ENCODE data around the gene PRSS21.

PRSS21 gene

GRCh38 chr16:2835638-2836493 lies 18.8 kb downstream of the PRSS21 start (continued):
- TF ChIP-seq ZNF629 (tag by site-specific recombination; IDR thresholded peaks at IDR 0.05) (peak; percentile 86), ZNF530 (tag by site-specific recombination; IDR thresholded peaks at IDR 0.05; ENCODE audit: low read depth) (no peak), SP3 (tag by site-specific recombination; IDR thresholded peaks at IDR 0.05) (peak; percentile 43), GLIS1 (tag by site-specific recombination; IDR thresholded peaks at IDR 0.05) (peak; percentile 27; the same call in 1 of the 2 replicates), PRDM10 (tag by site-specific recombination; IDR thresholded peaks at IDR 0.05) (peak; percentile 64), ZNF626 (tag by site-specific recombination; IDR thresholded peaks at IDR 0.05) (no peak), GLIS2 (tag by site-specific recombination; IDR thresholded peaks at IDR 0.05) (no peak), ZNF398 (tag by site-specific recombination; IDR thresholded peaks at IDR 0.05) (peak; percentile 65), BCL11B (tag by site-specific recombination; IDR thresholded peaks at IDR 0.05; ENCODE audit: low read depth) (no peak), ZNF354C (tag by site-specific recombination; IDR thresholded peaks at IDR 0.05; ENCODE audit: borderline replicate concordance, low read depth) (no peak), ZBTB44 (tag by site-specific recombination; IDR thresholded peaks at IDR 0.05) (no peak), ZNF501 (tag by site-specific recombination; IDR thresholded peaks at IDR 0.05) (no peak), ZNF148 (tag by site-specific recombination; IDR thresholded peaks at IDR 0.05; ENCODE audit: borderline replicate concordance) (no peak), RBAK (tag by site-specific recombination; IDR thresholded peaks at IDR 0.05) (no peak), ZNF707 (tag by site-specific recombination; IDR thresholded peaks at IDR 0.05) (no peak), ZNF548 (tag by site-specific recombination; IDR thresholded peaks at IDR 0.05) (no peak), ZNF692 (tag by site-specific recombination; IDR thresholded peaks at IDR 0.05) (no peak), ZNF48 (tag by site-specific recombination; IDR thresholded peaks at IDR 0.05) (no peak), ZNF600 (tag by site-specific recombination; IDR thresholded peaks at IDR 0.05) (peak; percentile 99), ZFP41 (tag by site-specific recombination; IDR thresholded peaks at IDR 0.05; ENCODE audit: borderline replicate concordance) (no peak), ZNF416 (tag by site-specific recombination; IDR thresholded peaks at IDR 0.05) (no peak), ZFHX2 (tag by site-specific recombination; conservative IDR thresholded peaks at IDR 0.05) (peak; percentile 59; the same call in 1 of the 2 replicates), ZNF561 (tag by site-specific recombination; IDR thresholded peaks at IDR 0.05; ENCODE audit: borderline replicate concordance) (no peak), YY2 (tag by site-specific recombination; IDR thresholded peaks at IDR 0.05) (no peak), ZNF155 (tag by site-specific recombination; IDR thresholded peaks at IDR 0.05) (no peak), KLF1 (tag by site-specific recombination; IDR thresholded peaks at IDR 0.05) (no peak), ZNF394 (tag by site-specific recombination; IDR thresholded peaks at IDR 0.05; ENCODE audit: borderline replicate concordance) (no peak), ZNF785 (tag by site-specific recombination; IDR thresholded peaks at IDR 0.05) (no peak), ZNF596 (tag by site-specific recombination; IDR thresholded peaks at IDR 0.05) (no peak), ZNF140 (tag by site-specific recombination; IDR thresholded peaks at IDR 0.05) (no peak)
